DMS153 treated with DMSO at 0.1 percent for 48 hours (cell line): ENCODE results near the gene KRCC1.
A peak's percentile ranks its signal among the peaks of the same experiment; 100 is the strongest.
"Not testable (repeated sequence)": the region's sequence is repeated elsewhere in the genome, so short reads cannot be mapped to it uniquely, and the experiment has no call there.

Experiments used
- DNase-seq: peaks from one replicate; lab custom pipeline; 2025; ENCODE audit not compliant: unreplicated experiment; lab: John Stamatoyannopoulos, UW

KRCC1 gene

DNA sequence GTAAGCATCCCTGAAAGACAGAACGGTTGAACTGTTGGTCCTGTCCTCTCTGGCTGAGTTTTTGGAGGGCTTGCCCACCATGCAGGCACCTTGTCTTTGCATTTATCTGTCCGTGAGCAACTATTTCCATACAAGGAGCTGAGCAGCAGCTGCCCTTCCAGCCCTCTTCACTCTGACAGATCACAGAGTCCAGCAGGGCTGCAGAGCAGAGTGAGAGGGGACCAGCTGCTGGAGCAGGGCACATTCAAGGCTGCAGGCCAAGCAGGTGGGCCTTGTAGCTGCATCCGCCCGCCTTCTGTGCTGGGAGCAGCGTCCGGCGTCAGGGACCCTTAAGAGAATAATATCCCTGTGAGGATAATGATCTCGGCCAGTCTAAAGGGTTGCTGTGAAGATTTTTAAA lies 21.5 kb upstream of the KRCC1 start:
- DNase-seq = no peak

DNA sequence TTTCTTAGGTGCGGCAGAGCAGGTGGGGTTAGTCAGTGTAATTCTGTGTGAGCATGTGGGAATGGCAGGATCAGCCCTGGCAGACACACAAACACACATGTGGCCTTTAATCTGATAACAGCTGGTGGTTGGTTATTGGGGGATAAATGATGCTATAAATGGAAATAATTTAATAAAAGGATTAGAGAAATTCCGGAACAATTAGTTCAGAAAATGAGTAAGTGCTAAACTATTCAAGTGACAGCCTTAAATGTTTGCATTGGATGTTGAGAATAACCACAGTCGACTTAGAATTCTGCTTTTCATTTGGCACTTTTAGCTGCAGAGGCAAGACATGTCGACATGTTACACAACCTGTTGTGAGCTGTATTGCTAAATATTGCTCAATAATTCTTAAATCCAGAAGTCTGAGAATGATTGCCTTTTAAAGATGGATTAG lies 19.3 kb upstream of the KRCC1 start:
- DNase-seq = no peak

DNA sequence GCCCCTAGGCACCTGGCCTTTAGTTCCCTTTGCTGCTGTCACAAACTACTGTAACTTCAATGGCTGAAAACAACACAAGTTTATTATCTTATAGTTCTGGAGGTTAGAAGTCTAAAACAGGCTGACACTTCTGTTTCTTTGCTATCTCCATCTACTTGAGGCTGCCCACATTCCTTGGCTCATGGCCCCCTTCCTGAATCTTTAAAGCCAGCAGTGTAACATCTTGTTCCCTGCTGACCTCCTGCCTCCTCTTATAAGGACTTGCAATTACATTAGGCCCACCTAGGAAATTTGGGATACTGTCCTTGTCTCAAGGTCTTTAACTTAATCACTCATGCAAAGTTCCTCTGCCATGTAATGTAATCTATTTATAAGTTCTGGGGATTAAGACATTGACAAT lies 18.6 kb upstream of the KRCC1 start:
- no peak for DNase-seq

DNA sequence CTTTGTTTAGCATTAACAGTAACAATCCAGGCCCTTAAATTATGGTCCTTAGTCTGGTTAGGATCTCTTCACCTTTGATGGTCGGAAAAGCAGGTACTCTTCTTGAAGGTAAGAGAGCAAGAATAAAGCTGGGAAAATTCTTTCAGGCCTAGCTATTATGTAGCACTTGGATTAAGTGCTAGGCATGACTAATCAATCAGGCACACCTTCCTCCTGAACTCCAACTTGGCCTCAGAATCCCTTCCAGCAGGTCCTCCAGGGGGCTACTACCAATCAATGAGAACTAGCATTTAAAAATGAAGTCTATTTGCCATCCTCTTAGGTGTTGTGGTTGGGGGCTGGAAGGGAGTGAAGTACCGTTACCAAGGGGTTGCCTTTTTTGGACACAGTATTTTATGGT lies 15.8 kb upstream of the KRCC1 start:
- no peak for DNase-seq

DNA sequence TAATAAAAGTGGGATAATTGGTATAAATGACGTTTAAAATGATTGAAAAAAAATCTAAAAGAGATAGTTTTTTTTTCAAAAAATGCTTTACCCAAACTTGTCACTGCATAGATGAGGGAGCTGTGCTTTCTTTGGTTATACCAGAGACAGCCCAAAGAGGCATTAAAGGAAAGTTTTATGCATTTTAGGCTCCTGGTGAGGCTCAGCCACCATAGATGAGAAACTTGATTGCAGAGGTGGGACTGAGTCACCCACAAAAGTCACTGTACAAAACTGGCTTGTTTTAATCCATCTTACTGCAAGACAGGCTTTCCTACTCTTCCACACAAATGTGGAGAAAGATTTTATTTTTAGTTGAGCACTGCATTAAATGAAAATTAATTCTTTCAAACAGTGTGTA lies 14.5 kb upstream of the KRCC1 start:
- no peak for DNase-seq

DNA sequence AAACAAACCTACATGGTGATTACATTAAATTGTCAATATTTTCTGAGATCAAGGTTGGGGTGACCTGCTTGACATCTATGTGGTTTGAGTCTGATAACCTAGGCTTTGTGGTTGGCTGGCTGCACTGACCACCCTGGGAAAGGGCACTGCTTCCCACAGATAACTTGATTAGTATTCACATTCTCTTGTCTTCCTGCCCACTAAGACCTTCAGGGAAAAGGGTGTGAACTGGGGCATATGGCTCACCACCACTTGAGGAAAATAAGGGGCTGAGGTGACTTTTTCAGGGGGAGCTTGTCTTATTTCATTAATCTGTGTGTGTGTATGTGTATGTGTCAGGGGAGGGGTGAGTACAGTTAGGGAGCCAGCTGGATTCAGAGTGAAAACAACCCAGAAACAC lies 13.5 kb upstream of the KRCC1 start:
- no peak for DNase-seq

DNA sequence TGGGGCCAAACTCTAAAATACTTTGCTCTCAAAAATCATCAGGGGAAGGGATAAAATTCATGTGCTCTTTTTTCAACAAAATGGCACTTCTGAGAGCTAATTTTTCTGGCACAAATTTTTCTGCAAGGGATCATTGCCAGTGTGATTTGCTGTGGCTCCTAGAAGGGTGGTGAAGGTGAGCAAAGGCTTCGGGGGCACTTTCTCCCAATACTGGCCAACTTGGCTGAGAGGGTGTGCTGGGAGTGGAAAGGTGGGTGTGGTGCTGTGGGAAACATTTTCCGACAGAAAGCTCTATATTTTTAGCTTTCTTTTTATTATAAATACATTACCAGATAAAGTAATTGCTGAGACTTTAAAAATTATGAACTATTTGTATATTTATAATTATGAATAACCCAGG lies 12.5 kb upstream of the KRCC1 start:
- no peak for DNase-seq

DNA sequence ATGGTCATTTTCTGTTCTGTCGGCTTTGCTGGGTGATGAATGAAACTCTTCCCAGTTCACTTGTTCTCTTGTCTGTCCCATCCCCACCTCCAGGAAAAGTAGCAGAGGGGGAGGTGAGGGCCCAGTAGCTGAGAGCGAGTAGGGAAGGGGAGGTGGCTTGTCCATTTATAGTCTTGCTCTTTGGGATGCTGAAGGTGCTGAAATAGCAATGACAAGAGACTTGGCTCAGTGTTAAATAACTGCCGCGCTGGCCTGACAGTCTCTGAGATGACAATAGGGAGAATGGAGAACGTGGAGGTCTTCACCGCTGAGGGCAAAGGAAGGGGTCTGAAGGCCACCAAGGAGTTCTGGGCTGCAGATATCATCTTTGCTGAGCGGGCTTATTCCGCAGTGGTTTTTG lies 12.0 kb upstream of the KRCC1 start, which contains the start of gene SMYD1:
SMYD1 (plus strand) TSS at position 228 of the 400 bp plus-strand sequence; CDS start at position 268, 40 bp downstream.
- no peak for DNase-seq

DNA sequence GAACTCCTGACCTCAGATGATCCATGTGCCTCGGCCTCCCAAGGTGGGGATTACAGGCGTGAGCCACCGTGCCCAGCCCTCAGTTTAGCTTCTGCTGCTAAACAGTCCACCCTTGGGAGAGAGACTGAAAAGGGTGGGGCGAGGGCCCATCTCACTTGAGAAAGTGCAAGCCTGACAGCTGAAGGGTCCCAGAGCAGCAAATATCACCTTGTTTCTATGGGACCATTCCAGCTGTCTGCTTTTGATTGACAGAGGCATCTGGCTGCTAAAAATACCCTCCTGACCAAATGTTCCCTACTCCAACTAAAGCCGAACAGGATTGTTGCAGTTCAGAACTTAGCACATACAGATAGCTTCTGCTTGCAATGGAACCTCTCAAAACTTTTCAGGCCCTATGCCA lies 11.6 kb upstream of the KRCC1 start:
- no peak for DNase-seq

DNA sequence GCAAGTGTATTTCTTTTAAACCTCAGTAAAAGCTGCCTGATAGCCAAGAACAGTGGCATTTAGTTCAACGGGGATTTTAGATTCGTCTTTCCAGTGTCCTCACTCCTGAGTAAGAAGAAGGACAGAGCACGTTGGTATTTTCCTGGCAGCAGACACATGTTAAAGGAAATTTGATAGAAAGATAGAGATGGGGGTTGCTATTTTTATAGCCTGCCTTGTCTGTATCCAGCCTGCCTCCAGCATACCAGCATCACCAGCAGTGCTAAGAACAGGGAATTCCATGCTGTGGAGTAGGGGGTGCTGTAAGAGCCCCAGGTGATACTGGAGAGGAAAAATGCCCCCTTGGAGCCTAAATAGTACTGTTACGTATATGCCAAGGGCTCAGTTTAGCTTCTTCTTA lies 11.0 kb upstream of the KRCC1 start:
- no peak for DNase-seq

DNA sequence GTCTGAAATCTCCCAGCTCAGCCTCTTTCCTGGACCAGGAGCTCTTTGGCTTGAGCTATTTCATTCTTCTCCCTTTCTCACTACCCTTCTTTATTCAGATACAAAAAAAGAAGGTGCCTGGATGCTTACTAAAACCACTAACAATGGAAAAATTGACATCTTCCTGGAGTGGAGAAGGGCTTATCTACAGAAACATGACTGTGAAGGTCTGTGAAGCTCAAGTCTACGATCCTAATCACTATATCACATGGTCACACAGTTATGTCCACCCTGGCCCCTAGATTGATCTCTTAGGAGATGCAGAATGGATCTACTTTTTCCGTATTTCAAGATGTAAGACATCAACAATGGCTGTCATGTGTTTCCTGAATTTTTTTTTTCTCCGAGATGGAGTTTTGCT lies 5.7 kb upstream of the KRCC1 start:
- DNase-seq = no peak

DNA sequence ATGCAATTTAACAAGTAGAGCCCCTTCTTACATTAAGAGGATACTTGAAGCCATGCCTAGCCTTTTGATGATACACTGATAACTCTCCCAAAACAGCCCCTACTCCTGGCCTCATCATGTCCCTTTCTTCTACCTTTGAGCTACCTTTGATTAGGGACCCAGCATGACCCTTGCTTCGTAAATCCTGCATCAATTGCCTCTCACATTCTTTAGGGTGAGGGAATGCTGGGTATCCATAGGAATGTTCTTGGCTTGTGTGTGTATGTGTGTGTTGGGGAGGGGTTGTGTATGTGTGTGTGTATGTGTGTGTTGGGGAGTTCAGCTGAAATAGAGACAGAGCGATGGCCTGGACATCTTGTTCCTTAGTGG lies 5.3 kb upstream of the KRCC1 start:
- DNase-seq = no peak

DNA sequence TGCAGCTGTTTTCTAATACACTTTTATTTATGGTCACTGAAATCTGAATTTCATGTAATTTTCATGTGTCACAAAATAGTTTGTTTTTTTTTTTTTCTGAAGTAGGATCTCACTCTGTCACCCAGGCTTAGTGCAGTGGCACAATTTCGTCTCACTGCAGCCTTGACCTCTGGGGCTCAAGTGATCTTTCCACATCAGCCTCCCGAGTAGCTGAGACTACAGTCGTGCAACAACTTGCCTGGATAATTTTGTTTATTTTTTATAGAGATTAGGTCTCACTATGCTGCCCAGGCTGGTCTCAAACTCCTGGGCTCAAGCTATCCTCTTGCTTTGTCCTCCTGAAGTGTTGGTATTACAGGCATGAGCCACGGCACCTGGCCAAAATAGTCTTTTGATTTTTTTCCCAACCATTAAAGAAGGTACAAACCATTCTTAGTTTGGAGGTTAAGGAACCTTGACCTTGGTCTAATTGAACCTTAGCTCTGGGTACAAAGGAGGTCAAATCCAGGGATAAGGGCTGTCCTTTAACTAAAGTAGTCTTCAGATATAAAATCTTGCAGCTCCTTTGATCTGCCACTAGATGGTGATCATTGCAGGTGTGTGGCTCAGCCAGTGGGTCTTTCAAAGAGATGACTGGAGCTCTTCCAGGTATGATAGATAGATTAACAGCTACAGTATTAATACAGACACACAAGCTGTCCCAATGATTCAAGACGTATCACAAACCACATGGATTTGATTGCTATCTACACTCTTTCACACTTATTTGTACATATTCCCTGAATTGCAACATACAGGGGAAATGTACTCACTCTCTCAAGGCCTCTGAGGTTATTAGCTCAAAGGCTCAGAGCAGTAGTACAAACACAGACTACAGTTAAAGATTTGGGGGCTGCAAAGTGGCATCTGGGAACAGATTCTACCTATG lies 4.7 kb upstream of the KRCC1 start:
- peak; percentile 53 for DNase-seq

DNA sequence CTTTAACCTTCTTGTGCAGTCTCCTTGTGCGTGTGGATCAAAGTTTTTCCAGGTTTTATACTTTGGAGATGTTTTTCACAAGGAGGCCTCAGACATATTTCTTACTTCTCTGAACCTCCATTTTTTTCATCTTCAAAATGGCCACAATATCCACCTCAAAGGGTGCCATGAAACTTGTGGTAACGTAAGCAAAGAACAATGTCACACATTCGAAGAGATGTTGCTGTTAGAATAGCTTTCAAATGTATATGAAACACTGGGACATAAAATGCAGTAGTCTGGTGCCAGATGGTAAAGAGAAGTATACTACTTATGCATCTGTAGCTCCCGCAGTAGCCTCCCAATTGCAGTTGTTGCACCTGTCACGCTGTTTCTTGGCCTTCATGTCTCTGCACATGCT lies 2.6 kb upstream of the KRCC1 start:
- no peak for DNase-seq

DNA sequence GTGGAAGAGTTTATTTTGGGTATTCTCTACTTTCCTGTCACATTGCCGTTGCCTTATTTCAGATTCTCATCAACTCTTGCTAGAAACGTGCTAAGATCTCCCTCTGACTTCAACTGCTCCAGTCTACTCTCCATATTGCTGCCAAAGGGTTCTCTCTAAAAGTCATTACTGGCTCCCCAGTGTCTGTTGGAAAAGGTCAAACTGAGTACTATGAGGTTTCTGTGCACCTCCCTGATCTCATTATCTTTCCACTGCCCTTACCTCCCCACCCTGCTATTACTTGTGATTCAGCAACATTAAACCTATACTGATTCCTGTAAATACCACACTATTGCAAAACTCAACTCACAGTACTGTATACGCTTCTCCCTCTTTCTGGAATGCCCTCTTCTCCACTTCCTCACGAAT lies 1.9 kb upstream of the KRCC1 start:
- no peak for DNase-seq

DNA sequence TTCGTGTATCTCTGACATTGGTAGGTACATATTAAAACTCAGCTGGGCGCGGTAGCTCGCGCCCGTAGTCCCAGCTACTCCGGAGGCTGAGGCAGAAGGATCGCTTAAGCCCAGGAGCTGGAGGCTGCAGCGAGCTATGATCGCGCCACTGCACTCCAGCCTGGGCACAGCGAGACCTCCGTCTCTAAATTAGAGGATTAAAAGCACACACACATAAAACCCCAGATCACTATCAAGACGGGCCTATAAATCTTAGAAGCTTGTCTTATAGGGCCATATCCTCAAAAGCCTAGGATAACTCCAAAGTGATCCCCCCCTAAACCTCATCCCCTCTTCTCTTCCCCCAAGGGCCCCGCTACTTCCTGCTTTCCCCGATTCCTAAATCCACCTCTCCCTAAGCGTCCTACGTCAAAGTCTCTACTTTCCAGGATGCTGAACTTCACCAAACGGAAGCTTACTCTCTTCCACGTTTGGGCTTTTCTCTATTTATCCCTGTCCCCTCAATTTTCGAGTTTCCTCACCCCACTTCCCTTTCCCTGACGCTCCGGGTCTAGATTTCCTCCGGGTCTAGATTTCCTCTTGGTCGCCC lies 707 bp downstream of the KRCC1 start:
- DNase-seq = no peak

DNA sequence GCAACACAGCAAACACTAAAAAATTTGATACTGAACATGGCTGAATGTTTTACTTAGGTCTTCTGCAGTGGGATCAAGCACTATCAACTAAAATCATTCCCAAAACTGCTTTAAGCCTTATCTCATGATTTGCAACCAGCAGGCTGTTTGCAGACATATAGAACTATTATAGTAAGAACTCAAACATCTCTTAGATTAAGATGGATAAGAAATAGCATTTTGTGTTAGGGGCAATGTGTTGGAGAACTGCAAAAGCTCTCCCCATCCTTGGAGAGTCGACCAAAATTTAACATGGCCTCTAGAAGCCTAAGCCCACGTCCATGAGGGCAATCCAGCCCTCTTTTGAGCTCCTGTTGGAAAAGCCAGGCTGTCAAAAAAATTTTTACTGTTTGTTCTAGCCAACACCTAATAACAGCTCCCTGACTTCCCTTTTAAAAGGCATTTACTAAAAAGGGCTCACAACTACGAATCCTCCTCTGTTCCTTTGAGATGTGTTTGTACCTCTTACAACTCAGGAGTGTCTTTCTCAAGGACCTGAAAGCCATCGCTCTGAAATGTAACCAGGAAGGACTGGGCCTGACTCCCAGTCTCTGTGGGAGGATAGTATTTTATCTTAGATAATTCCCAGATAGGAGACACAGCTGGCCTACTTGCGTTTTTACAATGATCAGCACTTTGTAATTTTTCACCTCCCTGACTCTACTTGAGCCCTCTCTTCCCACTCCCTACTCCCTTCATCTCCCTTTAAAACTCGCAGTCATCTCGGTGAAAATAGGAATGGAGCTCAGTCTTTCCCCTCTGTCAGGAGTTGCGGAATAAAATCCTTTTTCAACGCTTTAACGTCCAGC lies 1.4 kb downstream of the KRCC1 start:
- DNase-seq = no peak

DNA sequence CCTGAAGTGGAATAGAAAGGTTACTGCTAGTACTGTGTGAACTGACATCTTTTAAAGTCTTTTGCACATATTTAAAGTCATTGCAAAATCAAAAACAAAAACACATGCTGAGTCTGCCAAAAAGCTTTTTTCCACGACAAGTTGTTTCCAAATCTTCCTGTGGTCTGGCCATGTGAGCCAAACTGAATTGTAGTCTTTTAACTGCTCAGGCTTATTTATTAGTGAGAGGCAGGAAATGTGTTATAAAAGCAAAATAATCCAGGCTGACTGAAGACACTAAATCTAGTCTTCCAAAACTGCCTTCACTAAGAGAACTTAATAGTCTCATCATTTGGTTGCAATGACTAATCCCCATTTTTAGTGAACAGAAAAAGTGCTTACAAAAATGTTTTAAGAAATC lies 2.3 kb downstream of the KRCC1 start:
- no peak for DNase-seq

DNA sequence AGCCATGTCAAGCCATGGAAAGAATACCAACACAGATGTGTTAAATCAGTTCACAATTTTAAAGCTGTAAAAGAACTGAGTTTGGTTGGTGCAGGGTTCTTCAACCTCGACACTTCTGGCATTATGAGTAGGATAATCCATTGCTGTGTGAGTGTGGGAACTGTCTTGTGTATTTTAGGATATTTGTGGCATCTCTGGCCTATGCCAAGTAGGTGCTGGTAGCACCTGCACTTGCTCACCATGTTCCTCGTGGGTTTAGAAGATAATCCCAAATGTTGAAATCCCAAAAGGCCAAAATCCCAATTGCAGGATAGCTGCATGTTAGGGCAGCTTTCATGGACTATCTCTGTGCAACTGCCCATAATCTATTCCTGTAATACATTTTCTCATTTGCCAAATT lies 3.8 kb downstream of the KRCC1 start:
- DNase-seq = no peak

DNA sequence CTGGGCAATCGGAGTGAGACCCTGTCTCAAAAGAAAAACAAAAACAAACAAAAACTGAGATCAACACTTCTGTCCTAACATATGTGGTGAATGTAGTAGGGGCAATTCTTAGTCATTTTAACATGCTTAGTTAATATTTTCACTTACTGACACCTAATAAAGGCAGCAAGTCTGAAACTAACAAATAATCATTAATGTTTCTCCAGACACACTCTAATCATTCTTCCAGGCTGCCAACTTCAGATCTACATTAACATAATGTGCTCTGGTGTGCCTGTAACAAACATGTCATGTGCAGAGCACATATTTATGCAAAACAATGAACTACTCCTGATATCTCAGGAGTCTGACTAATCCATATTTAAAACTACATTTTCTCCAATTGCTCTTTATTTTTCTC lies 6.0 kb downstream of the KRCC1 start:
- DNase-seq = no peak

DNA sequence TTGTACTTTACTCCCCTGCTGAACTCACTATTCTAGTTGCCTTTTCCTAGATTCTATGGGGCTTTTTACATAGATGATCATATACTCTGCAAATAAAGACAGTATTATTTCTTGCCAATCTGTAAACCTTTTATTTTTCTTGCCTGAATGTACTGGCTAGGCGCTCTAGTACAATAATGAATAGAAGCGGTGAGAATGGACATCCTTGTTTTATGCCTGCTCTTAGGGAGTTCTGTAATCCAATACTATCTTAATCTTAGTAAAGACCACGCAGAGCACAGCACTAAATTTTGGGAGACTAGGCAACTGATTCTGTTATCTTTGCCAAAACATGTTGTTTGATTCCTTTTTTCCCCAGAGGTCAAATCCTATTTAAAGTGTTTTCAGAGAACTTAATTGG lies 7.0 kb downstream of the KRCC1 start:
- DNase-seq = no peak

DNA sequence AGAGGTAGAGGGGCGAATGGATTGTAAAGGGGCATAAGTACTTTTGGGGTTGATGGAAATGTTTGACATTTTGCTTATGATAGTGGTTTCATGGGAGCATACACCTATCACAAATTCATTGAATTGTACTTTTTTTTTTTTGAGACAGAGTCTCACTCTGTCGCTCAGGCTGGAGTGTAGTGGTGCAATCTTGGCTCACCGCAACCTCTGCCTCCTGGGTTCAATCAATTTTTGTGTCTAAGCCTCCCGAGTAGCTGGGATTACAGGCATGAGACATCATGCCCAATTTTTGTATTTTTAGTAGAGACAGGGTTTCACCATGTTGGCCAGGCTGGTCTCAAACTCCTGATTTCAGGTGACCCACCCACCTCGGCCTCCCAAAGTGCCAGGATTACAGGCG lies 10.0 kb downstream of the KRCC1 start:
- not testable (repeated sequence) for DNase-seq
